K562 (cell line): Measurements from ENCODE around the gene SLC11A1. TPM values are rescaled to one million over a fixed set of nuclear protein-coding genes. Genes with fewer than 3 reads are reported as not detected.

ENCODE experiments used
- ARNT ChIP-seq, 2 experiments: fragments of 450-650 bp; IDR thresholded peaks; 2 replicates each; pipeline ENCODE4 v1.6.1; 2016; ENCODE audit warnings: mild to moderate bottlenecking in 1 of 2
- BCOR ChIP-seq: fragments of 450-650 bp; IDR thresholded peaks from 2 replicates; pipeline ENCODE4 v1.6.1; 2016
- FOXJ2 ChIP-seq: fragments of 200-800 bp; sonication (Bioruptor generic); IDR thresholded peaks from 2 replicates; pipeline ENCODE4 v1.6.1; 2016; ENCODE audit warnings: missing genetic modification characterization, missing compliant biosample characterization
- HDAC3 ChIP-seq: fragments of 450-650 bp; IDR thresholded peaks from 2 replicates; pipeline ENCODE4 v1.6.1; 2018; ENCODE audit warnings: borderline replicate concordance, mild to moderate bottlenecking, moderate library complexity; ENCODE audit not compliant: partially characterized antibody
- HDAC8 ChIP-seq: fragments of 450-650 bp; IDR thresholded peaks from 2 replicates; pipeline ENCODE4 v1.6.1; 2016; ENCODE audit warnings: mild to moderate bottlenecking, missing genetic modification characterization, moderate library complexity, missing compliant biosample characterization
- MCM2 ChIP-seq: fragments of 450-650 bp; IDR thresholded peaks from 2 replicates; pipeline ENCODE4 v1.6.1; 2017; ENCODE audit warnings: low read depth, mild to moderate bottlenecking
- MEF2A ChIP-seq: IDR thresholded peaks from 2 replicates; pipeline ENCODE4 v1.6.1; 2011; ENCODE audit warnings: low read depth, mild to moderate bottlenecking, low read length, moderate library complexity; ENCODE audit not compliant: control insufficient read depth
- MTA1 ChIP-seq: fragments of 450-650 bp; IDR thresholded peaks from 2 replicates; pipeline ENCODE4 v1.6.1; 2017; ENCODE audit warnings: borderline replicate concordance
- PHF8 ChIP-seq: fragments of 200-600 bp; sonication (generic); IDR thresholded peaks from 2 replicates; pipeline ENCODE4 v1.6.1; 2012; ENCODE audit warnings: mixed run types, mild to moderate bottlenecking, inconsistent platforms, low read length, moderate library complexity, borderline replicate concordance
- SMAD2 ChIP-seq: fragments of 150-350 bp; IDR thresholded peaks from 2 replicates; pipeline ENCODE4 v1.6.1; 2014; ENCODE audit warnings: low read depth, mild to moderate bottlenecking, low read length
- SMARCC2 ChIP-seq: fragments of 450-650 bp; IDR thresholded peaks from 2 replicates; pipeline ENCODE4 v1.6.1; 2017; ENCODE audit warnings: antibody characterized with exemption, moderate library complexity, mild to moderate bottlenecking, low read depth
- SUPT5H ChIP-seq: fragments of 450-650 bp; IDR thresholded peaks from 2 replicates; pipeline ENCODE4 v1.6.1; 2016
- TOE1 ChIP-seq, 2 experiments: fragments of 450-650 bp in 1 of 2; sonication (generic) in 1 of 2; formaldehyde crosslinking in 1 of 2; IDR thresholded peaks; 2 replicates each; pipeline versions ENCODE4 v1.7.1 to v1.8.0; 2016 to 2022; ENCODE audit warnings: borderline replicate concordance in 2 of 2, mild to moderate bottlenecking in 2 of 2, antibody characterized with exemption in 1 of 2, inconsistent platforms in 1 of 2, low read depth in 1 of 2, missing genetic modification reagents in 1 of 2, moderate library complexity in 1 of 2
- TRIM24 ChIP-seq, 2 experiments: fragments of 450-650 bp; IDR thresholded peaks; 2 replicates each; pipeline ENCODE4 v1.6.1; 2016
- ZNF263 ChIP-seq: sonication (generic); formaldehyde crosslinking; IDR thresholded peaks from 2 replicates; pipeline ENCODE4 v1.8.0; 2022; ENCODE audit warnings: mild to moderate bottlenecking, missing genetic modification reagents, borderline replicate concordance
- polyA plus RNA-seq, 8 experiments: library from polyadenylated mRNA; depleted of rRNA in 4 of 8; stranded (reverse) in 5 of 8; unstranded in 3 of 8; fragments of >200 nt; fragmentation: Nextera tagmentation in 2 of 8; fragmentation: Illumina TruSeq in 1 of 8; extraction: Ambion mirVana in 2 of 8; extraction: Trizol in 1 of 8; gene quantifications; 2 replicates each; pipeline versions ENCODE4 v1.2.1 to v1.2.3, GENCODE V29; 2011 to 2014; ENCODE audit warnings: inconsistent platforms in 1 of 8, missing spikeins in 1 of 8
- total RNA-seq, 7 experiments: library from RNA; depleted of rRNA in 6 of 7; stranded (reverse); fragments of >200 nt in 6 of 7; fragmentation: Illumina TruSeq in 2 of 7; extraction: Trizol in 2 of 7; gene quantifications; 2 replicates each; pipeline versions ENCODE4 v1.2.1 to v1.2.3, GENCODE V29; 2011 to 2021; ENCODE audit warnings: low replicate concordance in 1 of 7
- TF ChIP-seq, protein P1 (sequence below), 3 experiments: IDR thresholded peaks in 2 of 3; conservative IDR thresholded peaks in 1 of 3; 2 replicates each; pipeline ENCODE4 v1.5.1; 2011 to 2012; ENCODE audit warnings: low read length in 3 of 3, mild to moderate bottlenecking in 3 of 3, control low read depth in 2 of 3, improper control_type of control experiment in 1 of 3, inconsistent platforms in 1 of 3, low read depth in 1 of 3, mixed read lengths in 1 of 3, moderate library complexity in 1 of 3; ENCODE audit not compliant: insufficient read depth in 2 of 3
- TF ChIP-seq, protein P2 (sequence below): fragments of 250-450 bp; sonication (Bioruptor Pico); IDR thresholded peaks from 2 replicates; pipeline ENCODE4 v1.9.0; 2021; ENCODE audit warnings: mild to moderate bottlenecking, inconsistent platforms
- TF ChIP-seq, protein P3 (sequence below): fragments of 200-800 bp; sonication (Bioruptor generic); IDR thresholded peaks from 2 replicates; pipeline ENCODE4 v1.6.1; 2017; ENCODE audit warnings: missing genetic modification characterization, missing compliant biosample characterization
- TF ChIP-seq, protein P4 (sequence below): fragments of 250-450 bp; sonication (Bioruptor Pico); IDR thresholded peaks from 2 replicates; pipeline ENCODE4 v1.8.0; 2021; ENCODE audit warnings: borderline replicate concordance, mild to moderate bottlenecking, moderate library complexity; ENCODE audit not compliant: poor library complexity, severe bottlenecking
- TF ChIP-seq, protein P5 (sequence below): sonication (generic); formaldehyde crosslinking; IDR thresholded peaks from 2 replicates; pipeline ENCODE4 v1.9.0; 2022; ENCODE audit warnings: mild to moderate bottlenecking, missing genetic modification reagents

Gene SLC11A1
- total and polyA plus RNA-seq, 9 of the 15 experiments (the other 6 are each of a cell fraction or from before 2014, with no cell fraction given): 0.35 to 1.6 (median 0.65) TPM

DNA sequence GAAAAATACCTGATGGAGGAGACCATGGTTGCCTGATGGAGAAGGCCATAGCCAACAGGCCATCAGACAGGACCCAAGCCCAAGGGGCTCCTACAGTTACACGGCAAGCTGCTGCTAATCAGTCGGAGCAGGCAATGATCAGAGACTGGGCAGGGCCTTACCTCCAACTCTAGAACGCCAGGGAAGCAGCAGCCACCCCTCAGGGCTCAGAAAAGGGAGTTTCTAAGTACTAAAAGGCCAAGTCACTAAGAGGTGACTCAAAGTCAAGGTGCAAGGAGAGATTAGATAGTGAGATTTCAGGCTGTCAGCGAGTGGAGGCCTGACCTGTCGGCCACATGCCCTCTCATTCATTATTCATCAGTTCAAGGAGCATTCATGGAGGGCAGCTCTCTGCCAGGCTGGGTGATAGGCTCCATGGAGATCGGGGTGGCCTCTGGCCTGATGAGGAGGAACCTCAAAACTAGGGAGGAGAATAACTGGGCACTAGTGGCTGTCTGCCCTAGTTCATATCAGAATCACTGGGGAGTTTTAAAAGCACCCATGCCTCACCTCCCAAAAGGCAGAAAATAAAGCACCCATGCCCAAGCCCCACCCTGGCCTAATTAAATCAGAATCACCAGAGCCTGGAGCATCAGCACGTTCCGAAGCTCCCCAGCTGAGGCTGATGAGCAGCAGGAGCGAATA lies 40.5 kb downstream of the SLC11A1 start (continued):
- TF ChIP-seq SMAD2: no peak
- TF ChIP-seq, protein P1, sequence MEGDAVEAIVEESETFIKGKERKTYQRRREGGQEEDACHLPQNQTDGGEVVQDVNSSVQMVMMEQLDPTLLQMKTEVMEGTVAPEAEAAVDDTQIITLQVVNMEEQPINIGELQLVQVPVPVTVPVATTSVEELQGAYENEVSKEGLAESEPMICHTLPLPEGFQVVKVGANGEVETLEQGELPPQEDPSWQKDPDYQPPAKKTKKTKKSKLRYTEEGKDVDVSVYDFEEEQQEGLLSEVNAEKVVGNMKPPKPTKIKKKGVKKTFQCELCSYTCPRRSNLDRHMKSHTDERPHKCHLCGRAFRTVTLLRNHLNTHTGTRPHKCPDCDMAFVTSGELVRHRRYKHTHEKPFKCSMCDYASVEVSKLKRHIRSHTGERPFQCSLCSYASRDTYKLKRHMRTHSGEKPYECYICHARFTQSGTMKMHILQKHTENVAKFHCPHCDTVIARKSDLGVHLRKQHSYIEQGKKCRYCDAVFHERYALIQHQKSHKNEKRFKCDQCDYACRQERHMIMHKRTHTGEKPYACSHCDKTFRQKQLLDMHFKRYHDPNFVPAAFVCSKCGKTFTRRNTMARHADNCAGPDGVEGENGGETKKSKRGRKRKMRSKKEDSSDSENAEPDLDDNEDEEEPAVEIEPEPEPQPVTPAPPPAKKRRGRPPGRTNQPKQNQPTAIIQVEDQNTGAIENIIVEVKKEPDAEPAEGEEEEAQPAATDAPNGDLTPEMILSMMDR (IDR thresholded peaks at IDR 0.05 in 2 of 3, conservative IDR thresholded peaks at IDR 0.05 in 1 of 3; ENCODE audit: insufficient read depth in 2 of 3, low read depth in 1 of 3, low read length in 3 of 3): no peak
- TF ChIP-seq TRIM24 (IDR thresholded peaks at IDR 0.05): peak; percentile 45 to 70; a peak in 3 of 4 replicates
- TF ChIP-seq MEF2A: no peak
- TF ChIP-seq TOE1 (IDR thresholded peaks at IDR 0.05; ENCODE audit: borderline replicate concordance): 0 out of 2 replicates have a peak, but pooled peaks have one; percentile 17
- TF ChIP-seq TOE1 (CRISPR knock-in tag; IDR thresholded peaks at IDR 0.05; ENCODE audit: borderline replicate concordance, low read depth): no peak
- TF ChIP-seq SMARCC2: peak; percentile 96
- peak; percentile 56; the same call in 1 of the 2 replicates for TF ChIP-seq BCOR
- TF ChIP-seq PHF8: no peak
- TF ChIP-seq HDAC8 (tag): no peak
- TF ChIP-seq, protein P2, sequence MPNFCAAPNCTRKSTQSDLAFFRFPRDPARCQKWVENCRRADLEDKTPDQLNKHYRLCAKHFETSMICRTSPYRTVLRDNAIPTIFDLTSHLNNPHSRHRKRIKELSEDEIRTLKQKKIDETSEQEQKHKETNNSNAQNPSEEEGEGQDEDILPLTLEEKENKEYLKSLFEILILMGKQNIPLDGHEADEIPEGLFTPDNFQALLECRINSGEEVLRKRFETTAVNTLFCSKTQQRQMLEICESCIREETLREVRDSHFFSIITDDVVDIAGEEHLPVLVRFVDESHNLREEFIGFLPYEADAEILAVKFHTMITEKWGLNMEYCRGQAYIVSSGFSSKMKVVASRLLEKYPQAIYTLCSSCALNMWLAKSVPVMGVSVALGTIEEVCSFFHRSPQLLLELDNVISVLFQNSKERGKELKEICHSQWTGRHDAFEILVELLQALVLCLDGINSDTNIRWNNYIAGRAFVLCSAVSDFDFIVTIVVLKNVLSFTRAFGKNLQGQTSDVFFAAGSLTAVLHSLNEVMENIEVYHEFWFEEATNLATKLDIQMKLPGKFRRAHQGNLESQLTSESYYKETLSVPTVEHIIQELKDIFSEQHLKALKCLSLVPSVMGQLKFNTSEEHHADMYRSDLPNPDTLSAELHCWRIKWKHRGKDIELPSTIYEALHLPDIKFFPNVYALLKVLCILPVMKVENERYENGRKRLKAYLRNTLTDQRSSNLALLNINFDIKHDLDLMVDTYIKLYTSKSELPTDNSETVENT (CRISPR knock-in tag): no peak
- TF ChIP-seq ZNF263 (CRISPR knock-in tag): no peak
- TF ChIP-seq HDAC3: peak; percentile 65
- TF ChIP-seq MCM2: no peak
- TF ChIP-seq, protein P3, sequence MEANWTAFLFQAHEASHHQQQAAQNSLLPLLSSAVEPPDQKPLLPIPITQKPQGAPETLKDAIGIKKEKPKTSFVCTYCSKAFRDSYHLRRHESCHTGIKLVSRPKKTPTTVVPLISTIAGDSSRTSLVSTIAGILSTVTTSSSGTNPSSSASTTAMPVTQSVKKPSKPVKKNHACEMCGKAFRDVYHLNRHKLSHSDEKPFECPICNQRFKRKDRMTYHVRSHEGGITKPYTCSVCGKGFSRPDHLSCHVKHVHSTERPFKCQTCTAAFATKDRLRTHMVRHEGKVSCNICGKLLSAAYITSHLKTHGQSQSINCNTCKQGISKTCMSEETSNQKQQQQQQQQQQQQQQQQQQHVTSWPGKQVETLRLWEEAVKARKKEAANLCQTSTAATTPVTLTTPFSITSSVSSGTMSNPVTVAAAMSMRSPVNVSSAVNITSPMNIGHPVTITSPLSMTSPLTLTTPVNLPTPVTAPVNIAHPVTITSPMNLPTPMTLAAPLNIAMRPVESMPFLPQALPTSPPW (CRISPR knock-in tag): 0 out of 2 replicates have a peak, but pooled peaks have one; percentile 22
- TF ChIP-seq, protein P4, sequence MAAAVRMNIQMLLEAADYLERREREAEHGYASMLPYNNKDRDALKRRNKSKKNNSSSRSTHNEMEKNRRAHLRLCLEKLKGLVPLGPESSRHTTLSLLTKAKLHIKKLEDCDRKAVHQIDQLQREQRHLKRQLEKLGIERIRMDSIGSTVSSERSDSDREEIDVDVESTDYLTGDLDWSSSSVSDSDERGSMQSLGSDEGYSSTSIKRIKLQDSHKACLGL (CRISPR knock-in tag): no peak
- no peak for TF ChIP-seq FOXJ2
- TF ChIP-seq MTA1: peak; percentile 69; the same call in 1 of the 2 replicates
- 0 out of 4 replicates have a peak, but pooled peaks of 1 of the 2 experiments have one; percentile 60 for TF ChIP-seq ARNT (IDR thresholded peaks at IDR 0.05)
- TF ChIP-seq, protein P5, sequence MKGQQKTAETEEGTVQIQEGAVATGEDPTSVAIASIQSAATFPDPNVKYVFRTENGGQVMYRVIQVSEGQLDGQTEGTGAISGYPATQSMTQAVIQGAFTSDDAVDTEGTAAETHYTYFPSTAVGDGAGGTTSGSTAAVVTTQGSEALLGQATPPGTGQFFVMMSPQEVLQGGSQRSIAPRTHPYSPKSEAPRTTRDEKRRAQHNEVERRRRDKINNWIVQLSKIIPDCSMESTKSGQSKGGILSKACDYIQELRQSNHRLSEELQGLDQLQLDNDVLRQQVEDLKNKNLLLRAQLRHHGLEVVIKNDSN: no peak
- no peak for TF ChIP-seq SUPT5H
